K562 (cell line): ENCODE data around the gene TLK2. TPM values are rescaled to one million over a fixed set of nuclear protein-coding genes. Genes with fewer than 3 reads are reported as not detected.
"Not testable (repeated sequence)": the region's sequence is repeated elsewhere in the genome, so short reads cannot be mapped to it uniquely, and the experiment has no call there.

Experiments used
- ATAC-seq: fragments of 200-7000 bp; cut with Tn5 transposase; 3 replicates; pipeline ENCODE4 v1.9.1; 2020; ENCODE audit warnings: moderate library complexity
- BruUV-seq: library from RNA; stranded (reverse); fragments of 400-500 nt; replicated peaks from 2 replicates; lab custom pipeline; 2021; lab: Mats Ljungman, UMichigan
- CTCF ChIA-PET: fragments of 300-600 bp; formaldehyde crosslinking; extraction: SDS; loops from one replicate; lab custom pipeline; 2021; ENCODE audit warnings: low intra/inter-chr PET ratio; lab: Yijun Ruan, JAX
- POLR2A ChIA-PET: fragments of 300-600, 350-650 bp; sonication (Branson Sonifier 250); formaldehyde crosslinking; extraction: SDS; loops from one replicate; lab custom pipeline; 2021; ENCODE audit warnings: antibody characterized with exemption, inconsistent platforms; lab: Yijun Ruan, JAX
- DNase-seq, 4 experiments: peaks; one replicate each; pipeline versions ENCODE4 v3.0.0 to v3.0.0-alpha.2; 2011 to 2018; ENCODE audit warnings: low spot score in 3 of 4, mixed read lengths in 3 of 4; ENCODE audit errors: extremely low read depth in 1 of 4
- FAIRE-seq: peaks from 2 replicates; lab custom pipeline; 2011; peaks lifted over from hg19 to GRCh38; lab: Jason Lieb, UNC
- H2AFZ ChIP-seq: 2 replicates; pipeline ENCODE4 v1.6.0; 2011; ENCODE audit warnings: low read depth, low read length, control low read depth, inconsistent platforms
- H3K27ac ChIP-seq: fragments of 200-600 bp; 3 replicates; pipeline ENCODE4 v1.8.0; 2011; ENCODE audit warnings: low read depth, mild to moderate bottlenecking, control low read depth, inconsistent platforms, low read length, moderate library complexity, mixed read lengths; ENCODE audit errors: extremely low read depth
- H3K27me3 ChIP-seq, 2 experiments: fragments of 300-600 bp in 1 of 2; 2 replicates in 1 of 2; 3 replicates in 1 of 2; pipeline versions ENCODE4 v1.6.0 to v1.8.0; 2011; ENCODE audit warnings: inconsistent platforms in 2 of 2, low read length in 2 of 2, mild to moderate bottlenecking in 1 of 2, mixed read lengths in 1 of 2, moderate library complexity in 1 of 2; ENCODE audit not compliant: control insufficient read depth in 2 of 2, insufficient read depth in 2 of 2
- H3K36me3 ChIP-seq: fragments of 300-600 bp; 3 replicates; pipeline ENCODE4 v1.8.0; 2011; ENCODE audit warnings: mild to moderate bottlenecking, low read length, inconsistent platforms; ENCODE audit not compliant: control insufficient read depth, insufficient read depth
- H3K4me1 ChIP-seq, 2 experiments: fragments of 200-600 bp in 1 of 2; replicated peaks in 1 of 2; 2 replicates in 1 of 2; 3 replicates in 1 of 2; pipeline versions ENCODE4 v1.5.1 to v1.8.0; 2011; ENCODE audit warnings: inconsistent platforms in 2 of 2, low read length in 2 of 2, mild to moderate bottlenecking in 1 of 2, mixed read lengths in 1 of 2, moderate library complexity in 1 of 2; ENCODE audit not compliant: control insufficient read depth in 2 of 2, insufficient read depth in 2 of 2
- H3K4me2 ChIP-seq: 2 replicates; pipeline ENCODE4 v1.6.1; 2011; ENCODE audit warnings: low read length, control low read depth, inconsistent platforms, mixed read lengths; ENCODE audit not compliant: insufficient read depth
- H3K4me3 ChIP-seq: fragments of 200-600 bp; sonication (generic), shearing (Covaris generic); 2 replicates; pipeline ENCODE4 v1.5.1; 2016; ENCODE audit warnings: control low read depth, inconsistent platforms
- H3K79me2 ChIP-seq: fragments of 200-600 bp; 3 replicates; pipeline ENCODE4 v1.8.0; 2011; ENCODE audit warnings: low read length, inconsistent platforms; ENCODE audit not compliant: control insufficient read depth, insufficient read depth
- H3K9ac ChIP-seq, 2 experiments: 2 replicates each; pipeline versions ENCODE4 v1.6.0 to v1.6.1; 2011; ENCODE audit warnings: low read depth in 2 of 2, low read length in 2 of 2, control low read depth in 1 of 2, inconsistent platforms in 1 of 2, mild to moderate bottlenecking in 1 of 2, mixed read lengths in 1 of 2; ENCODE audit not compliant: insufficient read depth in 1 of 2
- H3K9me1 ChIP-seq: one replicate; pipeline ENCODE4 v1.6.0; 2011; ENCODE audit warnings: inconsistent platforms, mild to moderate bottlenecking, low read length, moderate library complexity; ENCODE audit not compliant: control insufficient read depth, insufficient read depth
- H3K9me3 ChIP-seq: replicated peaks from 2 replicates; pipeline ENCODE4 v1.5.1; 2011; ENCODE audit warnings: low read depth, low read length, inconsistent platforms; ENCODE audit not compliant: control insufficient read depth, insufficient read depth
- H4K20me1 ChIP-seq: replicated peaks from 2 replicates; pipeline ENCODE4 v1.6.1; 2011; ENCODE audit warnings: low read length, inconsistent platforms, mixed read lengths; ENCODE audit not compliant: control insufficient read depth, insufficient read depth
- CBX3 ChIP-seq, 2 experiments: IDR thresholded peaks; 1 replicate in 1 of 2; 2 replicates in 1 of 2; pipeline ENCODE4 v1.6.1; 2012; ENCODE audit warnings: inconsistent platforms in 2 of 2, low read length in 2 of 2, borderline replicate concordance in 1 of 2, control low read depth in 1 of 2
- CCAR2 ChIP-seq: fragments of 200-400 bp; formaldehyde crosslinking; IDR thresholded peaks from 2 replicates; pipeline ENCODE4 v1.6.1; 2017; ENCODE audit warnings: mild to moderate bottlenecking, low read depth, low read length
- NFE2 ChIP-seq: IDR thresholded peaks from 2 replicates; pipeline ENCODE4 v1.6.1; 2014; ENCODE audit warnings: antibody characterized with exemption, low read depth
- RBM15 ChIP-seq: fragments of 200-400 bp; formaldehyde crosslinking; IDR thresholded peaks from 2 replicates; pipeline ENCODE4 v1.6.1; 2018; ENCODE audit warnings: mild to moderate bottlenecking, low read length, moderate library complexity; ENCODE audit not compliant: insufficient read depth
- ZNF778 ChIP-seq: fragments of 450-650 bp; formaldehyde crosslinking; IDR thresholded peaks from 2 replicates; pipeline ENCODE4 v1.4.0; 2020; ENCODE audit warnings: mild to moderate bottlenecking, moderate library complexity
- WGBS: fragments of 100-300 bp; shearing (Covaris generic); methylation state at CpG from one replicate; pipeline ENCODE4 v1.1.6; 2016; ENCODE audit warnings: low coverage, mixed read lengths; ENCODE audit not compliant: insufficient coverage; ENCODE audit errors: missing lambda C conversion rate; 5-methylcytosine and 5-hydroxymethylcytosine counted together
- in situ Hi-C: fragments of 300-500 bp; cut with MboI; formaldehyde crosslinking; loops from 4 replicates; pipeline ENCODE4 v1.15.0; 2018; ENCODE audit warnings: inconsistent platforms, mixed read lengths
- intact Hi-C: fragments of 100-400 bp; cut with micrococcal nuclease; formaldehyde crosslinking; loops from 2 replicates; pipeline ENCODE4 v1.14.2; 2022
- polyA plus RNA-seq, 8 experiments: library from polyadenylated mRNA; depleted of rRNA in 4 of 8; stranded (reverse) in 5 of 8; unstranded in 3 of 8; fragments of >200 nt; fragmentation: Nextera tagmentation in 2 of 8; fragmentation: Illumina TruSeq in 1 of 8; extraction: Ambion mirVana in 2 of 8; extraction: Trizol in 1 of 8; gene quantifications; 2 replicates each; pipeline versions ENCODE4 v1.2.1 to v1.2.3, GENCODE V29; 2011 to 2014; ENCODE audit warnings: inconsistent platforms in 1 of 8, missing spikeins in 1 of 8
- total RNA-seq, 7 experiments: library from RNA; depleted of rRNA in 6 of 7; stranded (reverse); fragments of >200 nt in 6 of 7; fragmentation: Illumina TruSeq in 2 of 7; extraction: Trizol in 2 of 7; gene quantifications; 2 replicates each; pipeline versions ENCODE4 v1.2.1 to v1.2.3, GENCODE V29; 2011 to 2021; ENCODE audit warnings: low replicate concordance in 1 of 7
- TF ChIP-seq, protein P1 (sequence below): IDR thresholded peaks from 2 replicates; pipeline ENCODE4 v1.6.1; 2012; ENCODE audit warnings: low read depth, low read length, improper control_type of control experiment, borderline replicate concordance

The TLK2 gene
- total and polyA plus RNA-seq, 9 of the 15 experiments (the other 6 are each of a cell fraction or from before 2014, with no cell fraction given), result 10.1 to 51.9 (median 32.4) TPM

- TF ChIP-seq ZNF778 (CRISPR knock-in tag) (no peak), RBM15 (no peak), CBX3 (IDR thresholded peaks at IDR 0.05; ENCODE audit: borderline replicate concordance in 1 of 2, low read length in 2 of 2) (no peak), NFE2 (no peak), CCAR2 (no peak)
- TF ChIP-seq, protein P1, sequence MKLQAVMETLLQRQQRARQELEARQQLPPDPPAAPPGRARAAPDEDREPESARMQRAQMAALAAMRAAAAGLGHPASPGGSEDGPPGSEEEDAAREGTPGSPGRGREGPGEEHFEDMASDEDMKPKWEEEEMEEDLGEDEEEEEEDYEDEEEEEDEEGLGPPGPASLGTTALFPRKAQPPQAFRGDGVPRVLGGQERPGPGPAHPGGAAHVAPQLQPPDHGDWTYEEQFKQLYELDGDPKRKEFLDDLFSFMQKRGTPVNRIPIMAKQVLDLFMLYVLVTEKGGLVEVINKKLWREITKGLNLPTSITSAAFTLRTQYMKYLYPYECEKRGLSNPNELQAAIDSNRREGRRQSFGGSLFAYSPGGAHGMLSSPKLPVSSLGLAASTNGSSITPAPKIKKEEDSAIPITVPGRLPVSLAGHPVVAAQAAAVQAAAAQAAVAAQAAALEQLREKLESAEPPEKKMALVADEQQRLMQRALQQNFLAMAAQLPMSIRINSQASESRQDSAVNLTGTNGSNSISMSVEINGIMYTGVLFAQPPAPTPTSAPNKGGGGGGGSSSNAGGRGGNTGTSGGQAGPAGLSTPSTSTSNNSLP, result no peak
Measured at GRCh38 chr17:62456016-62456415, 22.6 kb upstream of the TLK2 start (continued).

DNA sequence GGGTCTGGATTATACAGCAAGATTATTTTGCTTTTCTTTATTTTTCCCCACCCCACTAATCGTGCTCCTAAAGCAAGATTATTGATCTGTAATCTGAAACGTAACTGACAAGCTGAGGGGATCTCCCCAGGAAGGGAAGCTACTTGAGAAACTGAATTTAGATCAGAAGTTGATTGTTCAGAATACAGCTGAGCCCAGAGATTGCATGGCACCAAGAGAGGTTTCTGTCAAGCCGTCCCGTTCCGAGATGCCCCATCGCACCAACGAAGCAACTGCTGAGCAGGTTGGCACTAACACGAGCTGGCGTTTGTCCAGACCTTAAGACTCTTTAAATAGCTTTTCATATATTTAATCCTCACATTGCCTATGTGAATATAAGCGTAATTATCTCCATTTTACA lies 20.1 kb upstream of the TLK2 start:
- H3K9ac ChIP-seq, H3K27me3 ChIP-seq, CTCF ChIA-PET, POLR2A ChIA-PET, H3K4me1 ChIP-seq, intact Hi-C loops, FAIRE-seq, DNase-seq, in situ Hi-C loops, ATAC-seq, H3K79me2 ChIP-seq, H3K9me3 ChIP-seq, H4K20me1 ChIP-seq, H3K4me2 ChIP-seq, H3K4me3 ChIP-seq, BruUV-seq, H3K27ac ChIP-seq, H3K9me1 ChIP-seq, H3K36me3 ChIP-seq: not testable (repeated sequence)
- WGBS, result 71% methylated on average over 9 of the region's 10 CpGs
- H2AFZ ChIP-seq, result peak overlapping the region; percentile 94
